H9 (cell line): Measurements from ENCODE around the gene CPAMD8. TPM values are rescaled to one million over a fixed set of nuclear protein-coding genes. Genes with fewer than 3 reads are reported as not detected.
A peak's percentile ranks its signal among the peaks of the same experiment; 100 is the strongest.

Experiments used
- DNase-seq: peaks from one replicate; pipeline ENCODE4 v3.0.0-alpha.2; 2017
- H2AFZ ChIP-seq: one replicate; pipeline ENCODE4 v1.6.1; 2013; ENCODE audit warnings: mild to moderate bottlenecking, low read length, control low read depth, moderate library complexity
- H2AK5ac ChIP-seq: 2 replicates; pipeline ENCODE4 v1.6.1; 2013; ENCODE audit warnings: low read length, control low read depth, mixed read lengths; ENCODE audit not compliant: insufficient read length
- H2BK120ac ChIP-seq: one replicate; pipeline ENCODE4 v1.6.1; 2013; ENCODE audit warnings: low read depth, mild to moderate bottlenecking, low read length, control low read depth, inconsistent platforms; ENCODE audit not compliant: poor library complexity, severe bottlenecking
- H2BK12ac ChIP-seq: 2 replicates; pipeline ENCODE4 v1.6.1; 2013; ENCODE audit warnings: low read length, control low read depth, mixed read lengths, low read depth; ENCODE audit not compliant: insufficient read length
- H2BK15ac ChIP-seq: 2 replicates; pipeline ENCODE4 v1.6.1; 2013; ENCODE audit warnings: low read depth, low read length, control low read depth
- H2BK20ac ChIP-seq: one replicate; pipeline ENCODE4 v1.6.1; 2013; ENCODE audit warnings: low read depth, mild to moderate bottlenecking, low read length, control low read depth, inconsistent platforms; ENCODE audit not compliant: poor library complexity, severe bottlenecking
- H2BK5ac ChIP-seq: 2 replicates; pipeline ENCODE4 v1.6.1; 2013; ENCODE audit warnings: low read length, control low read depth, mixed read lengths; ENCODE audit not compliant: insufficient read length
- H3K14ac ChIP-seq: 2 replicates; pipeline ENCODE4 v1.6.1; 2013; ENCODE audit warnings: low read length, control low read depth; ENCODE audit not compliant: insufficient read depth
- H3K18ac ChIP-seq: 2 replicates; pipeline ENCODE4 v1.6.1; 2013; ENCODE audit warnings: low read depth, mild to moderate bottlenecking, mixed read lengths, low read length, control low read depth; ENCODE audit not compliant: insufficient read length
- H3K23ac ChIP-seq: 2 replicates; pipeline ENCODE4 v1.6.1; 2013; ENCODE audit warnings: low read length, control low read depth, mixed read lengths, low read depth; ENCODE audit not compliant: insufficient read length
- H3K23me2 ChIP-seq: 2 replicates; pipeline ENCODE4 v1.6.1; 2013; ENCODE audit warnings: low read depth, mild to moderate bottlenecking, mixed read lengths, low read length, control low read depth; ENCODE audit not compliant: insufficient read length, poor library complexity, severe bottlenecking
- H3K27ac ChIP-seq: 2 replicates; pipeline ENCODE4 v1.5.1; 2013; ENCODE audit warnings: low read length, control low read depth, mixed read lengths, low read depth; ENCODE audit not compliant: insufficient read length
- H3K27me3 ChIP-seq: 2 replicates; pipeline ENCODE4 v1.6.1; 2013; ENCODE audit warnings: low read length, control low read depth, inconsistent platforms; ENCODE audit not compliant: insufficient read depth
- H3K4ac ChIP-seq: 2 replicates; pipeline ENCODE4 v1.6.1; 2013; ENCODE audit warnings: low read depth, mild to moderate bottlenecking, control low read depth, inconsistent platforms, low read length, moderate library complexity
- H3K4me1 ChIP-seq: 2 replicates; pipeline ENCODE4 v1.6.1; 2013; ENCODE audit warnings: low read length, control low read depth, inconsistent platforms; ENCODE audit not compliant: insufficient read depth
- H3K4me2 ChIP-seq: 2 replicates; pipeline ENCODE4 v1.6.1; 2013; ENCODE audit warnings: low read length, control low read depth, mixed read lengths; ENCODE audit not compliant: insufficient read length, insufficient read depth
- H3K56ac ChIP-seq: 2 replicates; pipeline ENCODE4 v1.6.1; 2013; ENCODE audit warnings: low read depth, mild to moderate bottlenecking, mixed read lengths, low read length, control low read depth; ENCODE audit not compliant: insufficient read length
- H3K79me1 ChIP-seq: 2 replicates; pipeline ENCODE4 v1.6.1; 2013; ENCODE audit warnings: low read depth, mild to moderate bottlenecking, moderate library complexity, low read length, control low read depth, inconsistent platforms; ENCODE audit not compliant: insufficient read depth, poor library complexity, severe bottlenecking
- H3K79me2 ChIP-seq: 2 replicates; pipeline ENCODE4 v1.6.1; 2013; ENCODE audit warnings: low read length, control low read depth, inconsistent platforms; ENCODE audit not compliant: insufficient read depth
- H3K9ac ChIP-seq: 2 replicates; pipeline ENCODE4 v1.6.1; 2013; ENCODE audit warnings: low read length, control low read depth, mixed read lengths; ENCODE audit not compliant: insufficient read length; ENCODE audit errors: extremely low read depth
- H3K9me3 ChIP-seq: one replicate; pipeline ENCODE4 v1.6.1; 2013; ENCODE audit warnings: low read depth, low read length, inconsistent platforms; ENCODE audit not compliant: control insufficient read depth
- H3T11ph ChIP-seq: one replicate; pipeline ENCODE4 v1.6.1; 2013; ENCODE audit warnings: mild to moderate bottlenecking, low read length, control low read depth, inconsistent platforms
- H4K20me1 ChIP-seq: one replicate; pipeline ENCODE4 v1.6.1; 2013; ENCODE audit not compliant: control insufficient read depth, insufficient read length, insufficient read depth
- H4K5ac ChIP-seq: 2 replicates; pipeline ENCODE4 v1.6.1; 2013; ENCODE audit warnings: low read depth, mild to moderate bottlenecking, mixed read lengths, low read length, control low read depth; ENCODE audit not compliant: insufficient read length
- H4K8ac ChIP-seq: replicated peaks from 2 replicates; pipeline ENCODE4 v1.6.1; 2013; ENCODE audit warnings: low read length, control low read depth, mixed read lengths, low read depth; ENCODE audit not compliant: insufficient read length
- H4K91ac ChIP-seq: 2 replicates; pipeline ENCODE4 v1.6.1; 2013; ENCODE audit warnings: low read depth, mild to moderate bottlenecking, moderate library complexity, mixed read lengths, low read length, control low read depth; ENCODE audit not compliant: insufficient read length
- H3K27ac Mint-ChIP-seq, 3 experiments: 2 replicates in 2 of 3; 3 replicates in 1 of 3; pipeline ENCODE4 v1.8.0; 2020 to 2021; ENCODE audit warnings: mixed read lengths in 3 of 3, mild to moderate bottlenecking in 1 of 3, moderate library complexity in 1 of 3
- H3K27me3 Mint-ChIP-seq: 2 replicates; pipeline ENCODE4 v1.8.0; 2021; ENCODE audit warnings: low read depth, mild to moderate bottlenecking, moderate library complexity, mixed read lengths
- H3K36me3 Mint-ChIP-seq, 3 experiments: 2 replicates in 2 of 3; 3 replicates in 1 of 3; pipeline ENCODE4 v1.8.0; 2020 to 2021; ENCODE audit warnings: low read depth in 3 of 3, mixed read lengths in 3 of 3; ENCODE audit not compliant: insufficient read depth in 1 of 3
- H3K4me1 Mint-ChIP-seq, 2 experiments: 2 replicates each; pipeline ENCODE4 v1.8.0; 2020; ENCODE audit warnings: mixed read lengths in 2 of 2
- H3K4me3 Mint-ChIP-seq, 2 experiments: 2 replicates in 1 of 2; 3 replicates in 1 of 2; pipeline ENCODE4 v1.8.0; 2020 to 2021; ENCODE audit warnings: mild to moderate bottlenecking in 2 of 2, mixed read lengths in 2 of 2, moderate library complexity in 1 of 2
- H3K9me3 Mint-ChIP-seq, 2 experiments: 2 replicates in 1 of 2; 3 replicates in 1 of 2; pipeline ENCODE4 v1.8.0; 2020; ENCODE audit warnings: mild to moderate bottlenecking in 2 of 2, mixed read lengths in 2 of 2, moderate library complexity in 1 of 2
- CTCF ChIP-seq: fragments of 200-600 bp; sonication (generic); conservative IDR thresholded peaks from 3 replicates; pipeline ENCODE4 v1.8.0; 2021; ENCODE audit warnings: antibody characterized with exemption, mild to moderate bottlenecking
- WGBS: extraction: QIAGEN DNeasy Blood & Tissue Kit; methylation state at CpG from one replicate; pipeline ENCODE4 v1.1.7; 2013; ENCODE audit warnings: missing lambda C conversion rate, low lambda C conversion rate, mixed read lengths; ENCODE audit not compliant: insufficient read length; ENCODE audit errors: extremely low coverage; 5-methylcytosine and 5-hydroxymethylcytosine counted together
- total RNA-seq: library from RNA; stranded (reverse); gene quantifications from 2 replicates; pipeline ENCODE4 v1.2.1, GENCODE V29; 2021

CPAMD8 gene
- total RNA-seq, 1 experiment from 2014 or later: 12.0 TPM

DNA sequence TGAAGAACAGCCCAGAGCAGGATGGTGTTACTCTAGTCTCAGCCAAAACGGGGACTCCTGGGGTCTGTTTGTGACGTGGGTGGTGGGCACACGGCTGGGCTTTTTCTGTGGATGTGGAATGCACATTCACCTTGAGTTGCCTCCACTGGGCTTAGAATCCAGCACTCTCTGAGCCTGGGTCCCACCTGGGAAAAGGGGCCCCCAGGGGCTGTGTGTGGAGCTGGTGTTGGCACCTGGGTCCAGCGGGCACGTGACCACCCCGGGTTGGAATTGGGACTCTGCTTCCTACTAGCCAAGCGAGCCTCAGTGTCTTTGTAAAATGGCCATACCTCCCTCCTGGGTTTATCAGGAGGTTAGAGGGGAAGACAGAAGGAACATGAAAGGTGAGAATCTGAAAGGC, 167.0 kb downstream of the CPAMD8 start:
- Mint-ChIP-seq H3K27me3 (no peaks in the 10 kb centered on the region), H3K4me1 (no peaks in the 10 kb centered on the region), H3K36me3 (peaks cover 21 to 54% (median 52%) of the 10 kb centered on the region in 3 experiments; a peak in 6 of 7 replicates), H3K4me3 (no peak overlapping the region), H3K27ac (peak overlapping the region; percentile 59 to 79 (median 71); a peak in 4 of 7 replicates), H3K9me3 (no peaks in the 10 kb centered on the region)
- no CpG with 5 or more reads among the region's 7 CpGs for WGBS
- Histone ChIP-seq H3K18ac (no peak overlapping the region), H3K79me1 (no peaks in the 10 kb centered on the region), H4K20me1 (no peaks in the 10 kb centered on the region), H2AK5ac (no peak overlapping the region), H3K9me3 (no peaks in the 10 kb centered on the region), H3T11ph (no peak overlapping the region), H4K91ac (no peak overlapping the region), H2BK15ac (no peak overlapping the region), H3K4me1 (no peaks in the 10 kb centered on the region), H3K79me2 (no peaks in the 10 kb centered on the region), H2BK5ac (no peak overlapping the region), H3K9ac (no peak overlapping the region), H3K4me2 (no peak overlapping the region), H2BK12ac (no peak overlapping the region), H4K8ac (no peak overlapping the region), H3K4ac (no peak overlapping the region), H3K23me2 (no peaks in the 10 kb centered on the region), H4K5ac (no peak overlapping the region), H2BK120ac (no peak overlapping the region), H3K14ac (no peak overlapping the region), H3K23ac (no peak overlapping the region), H2AFZ (no peak overlapping the region), H3K56ac (no peak overlapping the region), H3K27ac (no peak overlapping the region), H2BK20ac (no peak overlapping the region), H3K27me3 (no peaks in the 10 kb centered on the region)
- no peak for DNase-seq
- TF ChIP-seq CTCF: no peak
